NCI-H2081 treated with DMSO at 0.1 percent for 48 hours (cell line): ENCODE measurements around the gene HCFC1.

Source experiments
- DNase-seq: peaks from one replicate; lab custom pipeline; 2025; lab: John Stamatoyannopoulos, UW

HCFC1 gene

DNA sequence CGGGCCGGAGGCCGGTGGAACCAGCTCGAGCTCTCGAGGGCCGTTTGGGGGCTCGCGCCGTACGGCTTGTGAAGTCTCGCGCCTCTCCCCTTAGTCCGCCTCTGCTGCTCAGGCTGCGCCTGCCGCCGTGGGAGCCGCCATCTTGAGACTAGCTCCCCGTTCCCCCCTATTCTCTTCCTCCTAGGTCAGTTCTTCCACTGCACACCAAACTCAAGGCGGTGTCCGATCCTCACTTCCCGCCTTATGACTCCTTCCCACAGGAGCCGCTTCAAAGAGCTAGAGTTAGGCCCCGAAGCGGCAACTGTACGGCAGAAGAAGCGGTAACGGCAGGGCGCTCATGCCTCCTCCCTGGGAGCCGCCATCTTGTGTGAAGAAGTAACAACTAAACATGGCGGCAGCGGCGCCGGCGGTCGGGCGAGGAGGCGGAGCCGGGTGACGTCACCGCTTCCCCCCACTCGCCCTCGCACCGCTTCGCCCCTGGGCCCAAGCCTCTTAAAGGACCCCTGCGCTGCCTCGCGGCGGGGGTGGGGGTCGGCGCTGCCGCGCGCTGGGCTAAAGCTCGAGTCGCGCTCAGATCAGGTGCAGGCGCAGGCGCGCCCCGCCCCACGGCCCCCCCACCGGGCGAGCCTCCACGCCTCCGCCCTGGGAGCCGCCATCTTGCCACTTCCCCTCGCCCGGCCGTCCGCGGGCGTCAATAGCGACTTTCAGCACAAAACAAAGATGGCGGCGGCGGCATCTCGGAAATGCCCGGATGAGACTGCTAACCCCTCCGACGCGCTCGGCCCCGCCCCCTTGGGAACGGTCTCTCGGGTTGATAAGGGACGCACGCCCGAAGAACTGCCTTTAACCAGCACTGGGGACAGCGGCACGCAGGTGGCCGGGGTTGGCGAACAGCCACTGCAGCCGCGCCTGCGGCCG lies at the start of gene HCFC1:
TSS of gene HCFC1 (minus strand) at position 369 of the 918 bp plus-strand sequence. CDS start 978 bp downstream, outside the sequence.
- DNase-seq: no peak

DNA sequence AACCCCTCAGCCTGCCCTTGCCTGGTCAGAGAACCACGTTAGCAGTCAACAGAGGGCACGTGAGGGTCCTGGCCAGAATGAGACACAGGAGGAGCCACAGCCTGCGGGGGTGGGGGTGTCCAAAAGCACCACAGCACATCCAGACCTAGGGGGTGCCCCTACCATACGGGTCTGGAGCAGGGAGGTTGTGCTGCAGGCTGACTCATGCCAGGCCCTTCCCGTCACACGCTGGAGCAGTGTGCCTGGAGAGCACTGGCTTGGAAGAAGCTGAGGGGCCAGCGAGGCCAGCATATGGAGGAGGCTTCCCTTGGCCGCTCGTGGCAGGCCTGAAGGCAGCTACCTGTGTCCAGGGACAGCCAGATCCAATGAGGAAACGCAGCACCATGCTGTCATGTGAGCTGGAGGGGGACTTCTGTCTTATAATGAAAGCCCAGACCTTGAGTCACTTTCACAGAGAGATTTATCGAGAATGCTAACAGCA lies 49.6 kb upstream of the HCFC1 start:
- DNase-seq: no peak

GRCh38 chrX:154020536-154021115 lies 49.0 kb upstream of the HCFC1 start:
- no peak for DNase-seq

- no peak for DNase-seq
These were observed 48.3 kb upstream of the HCFC1 start, which contains the start of gene IRAK1 for GRCh38 chrX:154019633-154020528. Gene IRAK1, minus strand, starts transcription at chrX:154019902. Its CDS starts 90 bp downstream, at chrX:154019812.

DNA sequence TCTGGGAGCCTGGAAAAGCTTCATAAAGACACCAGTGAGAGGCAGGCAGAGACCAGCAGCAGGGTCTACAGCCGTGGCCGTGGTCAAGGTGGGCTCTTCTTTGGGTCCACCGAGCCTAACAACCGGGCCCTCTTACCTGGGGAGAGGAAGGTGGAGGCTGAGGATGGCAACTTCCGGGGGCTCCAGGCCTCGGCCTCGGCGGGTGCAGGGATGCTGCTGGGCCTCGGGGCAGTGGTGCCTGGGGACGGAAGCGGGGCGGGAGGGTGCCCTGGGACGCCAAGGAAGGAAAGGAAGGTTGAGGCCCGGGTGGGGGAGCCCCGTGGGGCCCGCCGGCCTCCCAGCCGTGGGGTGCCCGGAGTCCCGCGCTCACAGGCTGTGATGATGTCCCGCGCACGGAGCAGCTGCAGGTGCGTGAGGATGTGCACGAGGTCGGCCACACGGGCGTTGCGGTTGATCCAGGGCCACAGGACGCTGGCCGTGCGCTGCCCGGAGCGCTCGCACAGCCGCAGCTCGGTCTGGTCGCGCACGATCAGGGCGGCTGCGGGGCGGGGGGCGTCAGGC lies 47.5 kb upstream of the HCFC1 start:
- DNase-seq: no peak

GRCh38 chrX:154018518-154019060 lies 47.0 kb upstream of the HCFC1 start:
- DNase-seq: no peak

- no peak for DNase-seq
These were observed 46.3 kb upstream of the HCFC1 start for GRCh38 chrX:154017766-154018517.

- DNase-seq: no peak
These were observed 44.9 kb upstream of the HCFC1 start for GRCh38 chrX:154016366-154017076.

GRCh38 chrX:154015581-154016264 lies 44.1 kb upstream of the HCFC1 start:
- no peak for DNase-seq

- DNase-seq: no peak
These were observed 43.1 kb upstream of the HCFC1 start for GRCh38 chrX:154014429-154015380.

GRCh38 chrX:154013614-154014360 lies 42.2 kb upstream of the HCFC1 start:
- no peak for DNase-seq

- DNase-seq: no peak
These were observed 41.4 kb upstream of the HCFC1 start for GRCh38 chrX:154013001-154013421.

- no peak for DNase-seq
These were observed 40.8 kb upstream of the HCFC1 start for GRCh38 chrX:154012336-154012991.

GRCh38 chrX:154011376-154012335 lies 40.0 kb upstream of the HCFC1 start:
- DNase-seq: no peak

- no peak for DNase-seq
These were observed 38.9 kb upstream of the HCFC1 start for GRCh38 chrX:154010330-154011087.
